Measurements from ENCODE around the gene RGS3.

DNA sequence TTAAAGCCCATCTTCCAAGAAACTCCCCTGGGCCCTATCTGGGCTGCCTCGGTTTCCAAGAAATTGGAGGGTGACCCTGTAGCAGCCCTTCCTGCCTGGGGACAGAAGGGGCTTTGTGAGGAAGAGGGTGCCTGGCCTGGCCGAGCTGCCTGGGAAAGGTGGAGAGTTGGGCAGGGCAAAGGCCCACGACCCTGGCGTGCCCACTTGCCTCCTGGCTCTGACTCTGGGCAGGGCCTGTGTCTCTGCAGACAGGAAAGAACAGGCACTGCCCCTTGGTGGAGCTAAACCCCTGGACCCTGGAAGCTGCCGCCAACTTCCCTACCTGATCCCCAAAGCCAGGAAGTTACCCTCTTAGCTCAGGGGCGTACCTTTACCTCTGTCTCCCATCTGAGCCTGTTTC is 149.3 kb downstream of the RGS3 start:
- no peak for TF ChIP-seq EZH2phosphoT487 (IDR thresholded peaks at IDR 0.05; ENCODE audit: insufficient read depth, low read depth)
- no peak for TF ChIP-seq EZH2 (IDR thresholded peaks at IDR 0.05; ENCODE audit: insufficient read depth, poor library complexity, severe bottlenecking)

Data from GM23248 (cell line).